GM21390 (cell line): ENCODE measurements around the gene MARK1.
A peak's percentile ranks its signal among the peaks of the same experiment; 100 is the strongest.

Experiments
- ATAC-seq: cut with Tn5 transposase; IDR thresholded peaks from one replicate; pipeline ENCODE4 v1.9.1; 2021; ENCODE audit not compliant: unreplicated experiment

Gene MARK1

GRCh38 chr1:220708936-220709801 lies 181.2 kb downstream of the MARK1 start:
- ATAC-seq: no peak

- no peak for ATAC-seq
These were observed 182.4 kb downstream of the MARK1 start for GRCh38 chr1:220710333-220710732.

DNA sequence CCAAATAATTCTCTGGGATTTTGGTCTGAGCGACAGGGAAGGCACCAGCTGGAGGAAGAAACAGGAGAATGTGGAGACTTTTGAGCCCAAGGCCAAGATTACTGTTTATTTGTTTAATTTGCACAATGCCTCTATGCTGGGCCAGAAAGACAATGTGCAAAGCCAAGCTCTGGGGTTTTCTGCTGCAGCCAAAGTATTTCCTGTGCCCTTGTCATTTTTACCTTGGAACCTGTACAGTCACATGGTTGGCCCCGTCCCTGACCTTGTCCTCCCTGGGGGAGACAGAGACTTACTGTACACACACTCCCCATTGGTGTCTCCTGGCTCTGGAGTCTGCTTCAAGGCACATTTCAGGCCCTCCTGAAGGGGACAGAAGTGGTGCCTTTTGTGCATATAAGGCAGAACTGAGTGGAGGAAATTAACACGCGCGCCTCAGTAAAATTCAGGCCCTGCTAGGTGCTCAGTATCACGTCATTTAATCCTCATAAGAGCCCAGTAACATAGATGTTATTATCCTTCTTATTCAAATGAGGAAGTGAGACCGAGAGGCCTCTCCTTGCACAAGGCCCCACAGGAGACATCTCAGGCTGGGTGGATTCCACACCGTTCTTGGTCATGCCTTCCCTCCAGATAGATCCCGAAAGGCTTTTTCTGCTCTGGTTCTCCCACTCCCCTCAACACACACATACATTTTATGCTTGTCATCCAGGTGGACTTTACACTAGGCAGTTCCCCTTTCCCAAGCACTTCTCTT lies 183.3 kb downstream of the MARK1 start:
- peak; percentile 84 for ATAC-seq
